PC-9 (cell line): ENCODE results near the gene SLC26A2. TPM values are rescaled to one million over a fixed set of nuclear protein-coding genes. Genes with fewer than 3 reads are reported as not detected.

Experiments used
- BruUV-seq: library from RNA; stranded (reverse); fragments of 400-500 nt; replicated peaks from 2 replicates; lab custom pipeline; 2021; lab: Mats Ljungman, UMichigan
- CTCF ChIA-PET: fragments of 300-600 bp; sonication (Branson Sonifier 250); formaldehyde crosslinking; loops from one replicate; lab custom pipeline; 2022; ENCODE audit warnings: antibody characterized with exemption; lab: Charles Lee
- POLR2A ChIA-PET: fragments of 300-600 bp; sonication (Branson Sonifier 250); formaldehyde crosslinking; loops from one replicate; lab custom pipeline; 2022; ENCODE audit warnings: antibody characterized with exemption; ENCODE audit not compliant: unreplicated experiment; lab: Charles Lee
- DNase-seq, 2 experiments: peaks; one replicate each; pipeline versions ENCODE4 v3.0.0 to v3.0.0-alpha.2; 2015 to 2022; ENCODE audit warnings: mixed read lengths in 1 of 2
- H2AFZ ChIP-seq: fragments of 200-600 bp; sonication (generic); 2 replicates; pipeline ENCODE4 v1.8.1; 2017; ENCODE audit warnings: antibody characterized with exemption
- H3F3A ChIP-seq: fragments of 200-600 bp; sonication (generic); 2 replicates; pipeline ENCODE4 v1.8.1; 2017; ENCODE audit warnings: antibody characterized with exemption, mild to moderate bottlenecking, low read depth; ENCODE audit not compliant: insufficient read depth
- H3K27ac ChIP-seq: fragments of 200-600 bp; sonication (generic); 2 replicates; pipeline ENCODE4 v1.6.1; 2016; ENCODE audit warnings: mixed run types
- H3K27me3 ChIP-seq: fragments of 200-600 bp; sonication (generic); 2 replicates; pipeline ENCODE4 v1.6.1; 2016; ENCODE audit warnings: low read depth, mixed run types; ENCODE audit not compliant: insufficient read depth
- H3K36me3 ChIP-seq: fragments of 200-600 bp; sonication (generic); 2 replicates; pipeline ENCODE4 v1.6.1; 2016; ENCODE audit warnings: low read depth, mixed run types
- H3K4me1 ChIP-seq: fragments of 200-600 bp; sonication (generic); replicated peaks from 2 replicates; pipeline ENCODE4 v1.6.1; 2016; ENCODE audit warnings: mixed run types; ENCODE audit not compliant: insufficient read depth
- H3K4me2 ChIP-seq: fragments of 200-600 bp; sonication (generic); 2 replicates; pipeline ENCODE4 v1.6.1; 2017; ENCODE audit warnings: mixed run types
- H3K4me3 ChIP-seq: fragments of 200-600 bp; sonication (generic); 2 replicates; pipeline ENCODE4 v1.6.1; 2016; ENCODE audit warnings: mixed run types
- H3K79me2 ChIP-seq: fragments of 200-600 bp; sonication (generic); 2 replicates; pipeline ENCODE4 v1.6.1; 2017; ENCODE audit warnings: low read depth, mixed run types
- H3K9me2 ChIP-seq: fragments of 200-600 bp; sonication (generic); 2 replicates; pipeline ENCODE4 v1.8.1; 2017; ENCODE audit warnings: mild to moderate bottlenecking; ENCODE audit not compliant: insufficient read depth
- H3K9me3 ChIP-seq: fragments of 200-600 bp; sonication (generic); 2 replicates; pipeline ENCODE4 v1.8.1; 2016; ENCODE audit warnings: low read depth; ENCODE audit not compliant: insufficient read depth
- H4K20me1 ChIP-seq: fragments of 200-600 bp; sonication (generic); 2 replicates; pipeline ENCODE4 v1.8.1; 2017; ENCODE audit not compliant: insufficient read depth
- EZH2 ChIP-seq: fragments of 200-600 bp; sonication (generic); IDR thresholded peaks from 2 replicates; pipeline ENCODE4 v1.8.0; 2017; ENCODE audit warnings: antibody characterized with exemption, low read depth
- intact Hi-C: fragments of 100-400 bp; cut with micrococcal nuclease; formaldehyde crosslinking; loops from one replicate; pipeline ENCODE4 v1.10.0; 2022; ENCODE audit not compliant: unreplicated experiment
- total RNA-seq: library from RNA; stranded (reverse); gene quantifications from 2 replicates; pipeline ENCODE4 v1.2.3, GENCODE V29; 2021
- TF ChIP-seq, protein P1 (sequence below): fragments of 200-600 bp; sonication (generic); conservative IDR thresholded peaks from 2 replicates; pipeline ENCODE4 v1.6.1; 2017; ENCODE audit warnings: mixed run types, antibody characterized with exemption, mild to moderate bottlenecking, moderate library complexity

Gene SLC26A2
- total RNA-seq, 1 experiment from 2014 or later, result 13.5 TPM

DNA sequence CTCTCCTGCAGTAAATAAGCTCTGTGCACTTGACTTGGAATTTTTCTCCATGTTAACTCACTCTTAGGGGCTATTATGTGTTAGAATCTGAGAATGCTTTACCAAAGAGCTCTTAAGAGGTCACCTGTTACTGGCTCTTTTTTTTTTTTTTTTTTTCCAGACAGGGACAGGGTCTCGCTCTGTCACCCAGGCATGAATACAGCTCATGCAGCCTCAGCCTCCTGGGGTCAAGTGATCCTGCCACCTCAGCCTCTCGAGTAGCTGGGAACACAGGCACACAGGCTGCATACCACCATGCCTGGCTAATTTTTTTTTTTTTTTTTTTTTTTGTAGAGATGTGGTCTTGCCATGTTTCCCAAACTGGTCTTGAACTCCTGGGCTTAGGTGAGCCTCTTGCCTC lies 62.1 kb downstream of the SLC26A2 start:
- no peak overlapping the region for H2AFZ ChIP-seq
- H3K36me3 ChIP-seq, result peaks cover 60% of the 10 kb centered on the region
- peaks cover 19% of the 10 kb centered on the region for H3K79me2 ChIP-seq
- 0 out of 2 replicates have a peak, but pooled peaks cover 4% of the 10 kb centered on the region for H3K9me2 ChIP-seq
- no TSS peak for BruUV-seq
- peak overlapping the region; percentile 25; the same call in 1 of the 2 replicates for H3K4me3 ChIP-seq
- POLR2A ChIA-PET, result interaction anchor here (0.5 to 1.1 kb wide), 5 partner anchors 12 to 427 kb away, joined by 3 to 10 read pairs (median 4); no protein-coding TSS in a partner anchor
- CTCF ChIA-PET, result interaction anchor here (0.6 to 1.5 kb wide), 3 partner anchors 46 to 706 kb away, joined by 3 to 9 read pairs (median 4); no protein-coding TSS in a partner anchor
- H3K4me2 ChIP-seq, result peak overlapping the region; percentile 72
- H3K27ac ChIP-seq, result peak overlapping the region; percentile 93
- no peak for DNase-seq
- TF ChIP-seq, protein P1, sequence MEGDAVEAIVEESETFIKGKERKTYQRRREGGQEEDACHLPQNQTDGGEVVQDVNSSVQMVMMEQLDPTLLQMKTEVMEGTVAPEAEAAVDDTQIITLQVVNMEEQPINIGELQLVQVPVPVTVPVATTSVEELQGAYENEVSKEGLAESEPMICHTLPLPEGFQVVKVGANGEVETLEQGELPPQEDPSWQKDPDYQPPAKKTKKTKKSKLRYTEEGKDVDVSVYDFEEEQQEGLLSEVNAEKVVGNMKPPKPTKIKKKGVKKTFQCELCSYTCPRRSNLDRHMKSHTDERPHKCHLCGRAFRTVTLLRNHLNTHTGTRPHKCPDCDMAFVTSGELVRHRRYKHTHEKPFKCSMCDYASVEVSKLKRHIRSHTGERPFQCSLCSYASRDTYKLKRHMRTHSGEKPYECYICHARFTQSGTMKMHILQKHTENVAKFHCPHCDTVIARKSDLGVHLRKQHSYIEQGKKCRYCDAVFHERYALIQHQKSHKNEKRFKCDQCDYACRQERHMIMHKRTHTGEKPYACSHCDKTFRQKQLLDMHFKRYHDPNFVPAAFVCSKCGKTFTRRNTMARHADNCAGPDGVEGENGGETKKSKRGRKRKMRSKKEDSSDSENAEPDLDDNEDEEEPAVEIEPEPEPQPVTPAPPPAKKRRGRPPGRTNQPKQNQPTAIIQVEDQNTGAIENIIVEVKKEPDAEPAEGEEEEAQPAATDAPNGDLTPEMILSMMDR, result no peak
- no peak for TF ChIP-seq EZH2
- intact Hi-C loops, result loop anchor here (1.0 to 2.0 kb wide), 2 partner anchors 22 to 90 kb away; partner anchors contain the start of genes HMGXB3 and TIGD6
- H3K27me3 ChIP-seq, result no peaks in the 10 kb centered on the region
- H3K4me1 ChIP-seq, result peaks cover 54% of the 10 kb centered on the region
- H4K20me1 ChIP-seq, result 0 out of 2 replicates have a peak, but pooled peaks cover 3% of the 10 kb centered on the region
- H3F3A ChIP-seq, result peaks cover 51% of the 10 kb centered on the region
- H3K9me3 ChIP-seq, result no peaks in the 10 kb centered on the region

DNA sequence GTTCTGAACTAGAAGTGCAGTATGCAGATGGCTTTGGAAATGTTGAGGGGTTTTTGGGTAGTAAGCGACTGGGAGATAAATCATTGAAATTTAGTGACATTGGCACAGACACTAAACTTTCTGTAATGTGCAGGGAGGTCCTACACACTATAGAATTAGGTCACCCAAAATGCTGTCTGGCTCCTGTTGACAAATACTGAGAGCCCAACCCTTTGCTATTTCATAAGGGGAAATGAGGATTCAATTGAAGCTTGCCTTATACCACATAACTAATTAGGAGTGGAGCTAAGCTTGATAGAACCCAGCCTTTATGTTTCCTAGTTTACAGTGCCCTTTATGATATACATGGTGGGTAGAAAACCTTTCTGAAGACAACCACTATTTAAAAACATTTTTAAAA lies 62.6 kb downstream of the SLC26A2 start:
- H4K20me1 ChIP-seq, result 0 out of 2 replicates have a peak, but pooled peaks cover 3% of the 10 kb centered on the region
- no peaks in the 10 kb centered on the region for H3K27me3 ChIP-seq
- no peaks in the 10 kb centered on the region for H3K9me3 ChIP-seq
- H2AFZ ChIP-seq, result no peak overlapping the region
- peaks cover 56% of the 10 kb centered on the region for H3K36me3 ChIP-seq
- peaks cover 49% of the 10 kb centered on the region for H3K4me1 ChIP-seq
- POLR2A ChIA-PET, result no interaction called here
- H3K9me2 ChIP-seq, result 0 out of 2 replicates have a peak, but pooled peaks cover 4% of the 10 kb centered on the region
- peak overlapping the region; percentile 93 for H3K27ac ChIP-seq
- no peak overlapping the region for H3K4me3 ChIP-seq
- CTCF ChIA-PET, result interaction anchor here (0.6 kb wide), 1 partner anchor 706 kb away, joined by 9 read pairs; no protein-coding TSS in a partner anchor
- no peak for DNase-seq
- intact Hi-C loops, result loop anchor here (2.0 kb wide), 1 partner anchor 90 kb away; no protein-coding TSS in a partner anchor
- peaks cover 47% of the 10 kb centered on the region for H3F3A ChIP-seq
- BruUV-seq, result no TSS peak
- TF ChIP-seq EZH2, result no peak
- TF ChIP-seq, protein P1, result no peak
- peaks cover 19% of the 10 kb centered on the region for H3K79me2 ChIP-seq
- H3K4me2 ChIP-seq, result peak overlapping the region; percentile 72

DNA sequence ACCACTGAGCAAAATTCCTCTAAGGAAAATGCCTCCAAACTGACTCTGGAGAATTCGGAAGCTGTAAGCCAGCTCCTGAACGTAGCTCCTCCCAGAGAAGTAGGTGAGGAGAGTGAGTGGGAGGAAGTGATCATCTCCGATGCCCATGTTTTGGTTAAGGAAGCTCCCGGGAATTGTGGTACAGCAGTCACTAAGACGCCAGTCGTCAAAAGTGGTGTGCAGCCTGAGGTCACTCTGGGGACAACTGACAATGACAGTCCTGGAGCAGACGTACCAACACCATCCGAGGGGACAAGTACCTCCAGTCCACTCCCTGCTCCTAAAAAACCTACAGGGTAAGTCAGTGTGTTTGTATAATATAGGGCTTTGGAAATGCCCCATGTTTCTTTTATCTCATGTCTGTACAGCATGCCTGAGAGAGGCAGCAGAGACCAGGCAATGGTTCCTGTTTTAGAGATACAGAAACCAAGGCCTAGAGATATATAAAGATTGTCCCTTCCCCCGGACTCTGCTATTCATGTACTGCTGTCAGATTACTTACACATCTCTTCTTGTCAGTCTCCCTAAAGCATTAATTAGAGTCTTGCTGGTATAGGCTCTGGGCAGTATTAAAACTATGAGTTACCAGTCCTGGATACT lies 63.9 kb downstream of the SLC26A2 start:
- Histone ChIP-seq H3K27ac (no peak overlapping the region), H4K20me1 (0 out of 2 replicates have a peak, but pooled peaks cover 3% of the 10 kb centered on the region), H3K9me2 (0 out of 2 replicates have a peak, but pooled peaks cover 4% of the 10 kb centered on the region), H2AFZ (no peak overlapping the region), H3K4me3 (no peak overlapping the region), H3K9me3 (no peaks in the 10 kb centered on the region), H3K27me3 (no peaks in the 10 kb centered on the region), H3K4me2 (no peak overlapping the region), H3K36me3 (peaks cover 43% of the 10 kb centered on the region), H3K79me2 (peaks cover 19% of the 10 kb centered on the region), H3F3A (peaks cover 44% of the 10 kb centered on the region), H3K4me1 (peaks cover 43% of the 10 kb centered on the region)
- BruUV-seq, result no TSS peak
- no peak for DNase-seq
- TF ChIP-seq EZH2, result no peak
- TF ChIP-seq, protein P1, result no peak
- ChIA-PET POLR2A (no interaction called here), CTCF (no interaction called here)
- intact Hi-C loops, result no loop called here
